Keratinocyte (primary cell): Measurements from ENCODE around the gene DHX57.

Source experiments
- EZH2 ChIP-seq: IDR thresholded peaks from one replicate; pipeline ENCODE4 v1.6.1; 2012; ENCODE audit warnings: inconsistent platforms, mild to moderate bottlenecking, low read length, moderate library complexity
- TF ChIP-seq, protein P1 (sequence below), 3 experiments: IDR thresholded peaks in 1 of 3; conservative IDR thresholded peaks in 1 of 3; optimal IDR thresholded peaks in 1 of 3; 2 replicates in 2 of 3; 3 replicates in 1 of 3; pipeline versions ENCODE3 to v1.5.1; 2011; ENCODE audit warnings: low read length in 3 of 3, mild to moderate bottlenecking in 3 of 3, moderate library complexity in 2 of 3, control low read depth in 1 of 3, inconsistent platforms in 1 of 3; ENCODE audit not compliant: insufficient read depth in 2 of 3; ENCODE audit errors: extremely low read depth in 1 of 3

DNA sequence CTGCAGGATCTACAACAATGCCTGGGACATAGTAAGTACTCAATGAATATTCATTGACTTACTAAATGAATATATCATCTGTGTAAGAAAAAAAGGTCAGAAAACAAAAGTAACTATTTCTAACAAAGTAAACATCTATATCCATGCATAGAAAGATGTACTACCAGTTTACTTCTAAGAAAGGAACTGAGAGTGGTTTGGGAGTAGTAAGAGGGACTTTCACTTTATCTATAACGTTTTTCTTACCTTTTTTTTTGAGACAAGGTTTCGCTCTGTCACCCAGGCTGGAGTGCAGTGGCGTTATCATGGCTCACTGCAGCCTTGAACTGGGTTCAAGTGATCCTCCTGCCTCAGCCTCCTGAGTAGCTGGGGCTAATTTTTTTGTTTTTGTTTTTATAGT is 25.7 kb downstream of the DHX57 start:
- TF ChIP-seq, protein P1, sequence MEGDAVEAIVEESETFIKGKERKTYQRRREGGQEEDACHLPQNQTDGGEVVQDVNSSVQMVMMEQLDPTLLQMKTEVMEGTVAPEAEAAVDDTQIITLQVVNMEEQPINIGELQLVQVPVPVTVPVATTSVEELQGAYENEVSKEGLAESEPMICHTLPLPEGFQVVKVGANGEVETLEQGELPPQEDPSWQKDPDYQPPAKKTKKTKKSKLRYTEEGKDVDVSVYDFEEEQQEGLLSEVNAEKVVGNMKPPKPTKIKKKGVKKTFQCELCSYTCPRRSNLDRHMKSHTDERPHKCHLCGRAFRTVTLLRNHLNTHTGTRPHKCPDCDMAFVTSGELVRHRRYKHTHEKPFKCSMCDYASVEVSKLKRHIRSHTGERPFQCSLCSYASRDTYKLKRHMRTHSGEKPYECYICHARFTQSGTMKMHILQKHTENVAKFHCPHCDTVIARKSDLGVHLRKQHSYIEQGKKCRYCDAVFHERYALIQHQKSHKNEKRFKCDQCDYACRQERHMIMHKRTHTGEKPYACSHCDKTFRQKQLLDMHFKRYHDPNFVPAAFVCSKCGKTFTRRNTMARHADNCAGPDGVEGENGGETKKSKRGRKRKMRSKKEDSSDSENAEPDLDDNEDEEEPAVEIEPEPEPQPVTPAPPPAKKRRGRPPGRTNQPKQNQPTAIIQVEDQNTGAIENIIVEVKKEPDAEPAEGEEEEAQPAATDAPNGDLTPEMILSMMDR (optimal IDR thresholded peaks at IDR 0.05 in 1 of 3, IDR thresholded peaks at IDR 0.05 in 1 of 3, conservative IDR thresholded peaks at IDR 0.05 in 1 of 3; ENCODE audit: extremely low read depth in 1 of 3, insufficient read depth in 2 of 3, low read length in 3 of 3): no peak
- TF ChIP-seq EZH2: no peak
